ENCODE results near the gene HYDIN.

The HYDIN gene

GRCh38 chr16:71230122-71230845, at the start of gene HYDIN:
TSS of gene HYDIN (minus strand) at chr16:71230722. CDS start at chr16:71186895, 43,827 bp downstream.
- DNase-seq (ENCODE audit: low spot score), result no peak

- no peak for DNase-seq (ENCODE audit: low spot score)
These were observed 46.2 kb upstream of the HYDIN start for GRCh38 chr16:71276589-71277334.

- no peak for DNase-seq (ENCODE audit: low spot score)
These were observed 42.9 kb upstream of the HYDIN start for GRCh38 chr16:71273384-71273783.

- no peak for DNase-seq (ENCODE audit: low spot score)
These were observed 33.8 kb upstream of the HYDIN start for GRCh38 chr16:71264299-71264698.

GRCh38 chr16:71263582-71263981, 33.1 kb upstream of the HYDIN start:
- no peak for DNase-seq (ENCODE audit: low spot score)

GRCh38 chr16:71262391-71262790, 31.9 kb upstream of the HYDIN start:
- no peak for DNase-seq (ENCODE audit: low spot score)

GRCh38 chr16:71260995-71261394, 30.5 kb upstream of the HYDIN start:
- DNase-seq (ENCODE audit: low spot score), result no peak

GRCh38 chr16:71259086-71259485, 28.6 kb upstream of the HYDIN start:
- no peak for DNase-seq (ENCODE audit: low spot score)

- peak; percentile 75 for DNase-seq (ENCODE audit: low spot score)
These were observed 27.9 kb upstream of the HYDIN start for GRCh38 chr16:71258372-71258771.

GRCh38 chr16:71257768-71258167, 27.2 kb upstream of the HYDIN start:
- DNase-seq (ENCODE audit: low spot score), result no peak

- DNase-seq (ENCODE audit: low spot score), result peak; percentile 91
These were observed 25.2 kb upstream of the HYDIN start for GRCh38 chr16:71255721-71256120.

GRCh38 chr16:71254832-71255525, 24.5 kb upstream of the HYDIN start:
- DNase-seq (ENCODE audit: low spot score), result peak; percentile 48

GRCh38 chr16:71250461-71251235, 20.1 kb upstream of the HYDIN start:
- no peak for DNase-seq (ENCODE audit: low spot score)

- peak; percentile 53 for DNase-seq (ENCODE audit: low spot score)
These were observed 18.9 kb upstream of the HYDIN start for GRCh38 chr16:71249399-71249798.

GRCh38 chr16:71247478-71247877, 17.0 kb upstream of the HYDIN start:
- no peak for DNase-seq (ENCODE audit: low spot score)

GRCh38 chr16:71246309-71246708, 15.8 kb upstream of the HYDIN start:
- DNase-seq (ENCODE audit: low spot score), result no peak

- no peak for DNase-seq (ENCODE audit: low spot score)
These were observed 14.0 kb upstream of the HYDIN start for GRCh38 chr16:71244521-71244920.

- DNase-seq (ENCODE audit: low spot score), result no peak
These were observed 12.1 kb upstream of the HYDIN start for GRCh38 chr16:71242601-71243000.

GRCh38 chr16:71242036-71242435, 11.5 kb upstream of the HYDIN start:
- peak; percentile 49 for DNase-seq (ENCODE audit: low spot score)

GRCh38 chr16:71229344-71229743, 1.2 kb downstream of the HYDIN start:
- DNase-seq (ENCODE audit: low spot score), result no peak

- DNase-seq (ENCODE audit: low spot score), result no peak
These were observed 4.0 kb downstream of the HYDIN start for GRCh38 chr16:71226229-71227141.

All from pons (tissue), 1 donor.